Activated CD4-positive, alpha-beta T cell treated with anti-CD3 and anti-CD28 coated beads for 48 hours (primary cell): ENCODE results near the gene GET4.
"Not testable (repeated sequence)": the region's sequence is repeated elsewhere in the genome, so short reads cannot be mapped to it uniquely, and the experiment has no call there.

ENCODE experiments used
- DNase-seq: peaks from one replicate; pipeline ENCODE4 v3.0.0-alpha.2; 2020

Gene GET4

DNA sequence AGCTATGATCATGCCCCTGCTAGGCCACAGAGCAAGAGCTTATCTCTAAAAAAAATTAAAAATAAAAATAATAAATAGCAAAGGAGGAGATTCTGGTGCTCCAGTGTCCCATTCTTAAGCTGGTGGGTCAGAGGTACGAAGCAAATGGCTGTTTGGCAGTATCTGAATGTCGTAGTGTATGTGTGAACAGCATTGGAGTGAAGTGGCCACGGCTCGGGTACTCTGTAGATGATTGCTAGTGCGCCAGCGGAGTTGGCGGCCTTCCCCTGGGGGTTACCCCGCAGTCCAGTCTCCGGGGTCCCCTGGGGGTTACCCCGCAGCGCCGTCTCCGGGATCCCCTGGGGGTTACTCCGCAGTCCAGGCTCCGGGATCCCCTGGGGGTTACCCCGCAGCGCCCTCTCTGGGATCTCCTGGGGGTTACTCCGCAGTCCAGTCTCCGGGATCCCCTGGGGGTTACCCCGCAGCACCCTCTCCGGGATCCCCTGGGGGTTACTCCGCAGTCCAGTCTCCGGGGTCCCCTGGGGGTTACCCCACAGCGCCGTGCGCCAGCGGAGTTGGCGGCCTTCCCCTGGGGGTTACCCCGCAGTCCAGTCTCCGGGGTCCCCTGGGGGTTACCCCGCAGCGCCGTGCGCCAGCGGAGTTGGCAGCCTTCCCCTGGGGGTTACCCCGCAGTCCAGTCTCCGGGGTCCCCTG lies 29.2 kb upstream of the GET4 start:
- not testable (repeated sequence) for DNase-seq

DNA sequence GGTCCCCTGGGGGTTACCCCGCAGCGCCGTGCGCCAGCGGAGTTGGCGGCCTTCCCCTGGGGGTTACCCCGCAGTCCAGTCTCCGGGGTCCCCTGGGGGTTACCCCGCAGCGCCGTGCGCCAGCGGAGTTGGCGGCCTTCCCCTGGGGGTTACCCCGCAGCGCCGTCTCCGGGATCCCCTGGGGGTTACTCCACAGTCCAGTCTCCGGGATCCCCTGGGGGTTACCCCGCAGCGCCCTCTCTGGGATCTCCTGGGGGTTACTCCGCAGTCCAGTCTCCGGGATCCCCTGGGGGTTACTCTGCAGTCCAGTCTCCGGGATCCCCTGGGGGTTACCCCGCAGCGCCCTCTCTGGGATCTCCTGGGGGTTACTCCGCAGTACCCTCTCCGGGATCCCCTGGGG lies 28.6 kb upstream of the GET4 start:
- not testable (repeated sequence) for DNase-seq

DNA sequence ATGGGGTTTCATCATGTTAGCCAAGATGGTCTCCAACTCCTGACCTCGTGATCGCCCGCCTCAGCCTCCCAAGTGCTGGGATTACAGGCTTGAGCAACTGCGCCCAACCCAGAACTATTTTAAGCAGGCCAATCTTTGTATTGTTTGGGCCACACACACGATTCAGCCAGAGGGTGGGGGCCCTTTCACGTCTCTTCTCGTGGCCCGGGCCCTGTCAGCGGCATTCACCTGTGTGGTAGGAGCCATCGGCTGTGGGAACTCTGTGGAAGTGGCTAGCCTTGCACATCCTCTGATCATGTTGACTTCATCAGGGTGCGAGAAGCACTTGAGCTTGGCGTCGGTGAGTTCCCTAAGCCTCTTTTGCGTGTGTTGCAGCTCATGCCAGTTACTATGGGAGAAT lies 27.2 kb upstream of the GET4 start:
- DNase-seq = no peak

DNA sequence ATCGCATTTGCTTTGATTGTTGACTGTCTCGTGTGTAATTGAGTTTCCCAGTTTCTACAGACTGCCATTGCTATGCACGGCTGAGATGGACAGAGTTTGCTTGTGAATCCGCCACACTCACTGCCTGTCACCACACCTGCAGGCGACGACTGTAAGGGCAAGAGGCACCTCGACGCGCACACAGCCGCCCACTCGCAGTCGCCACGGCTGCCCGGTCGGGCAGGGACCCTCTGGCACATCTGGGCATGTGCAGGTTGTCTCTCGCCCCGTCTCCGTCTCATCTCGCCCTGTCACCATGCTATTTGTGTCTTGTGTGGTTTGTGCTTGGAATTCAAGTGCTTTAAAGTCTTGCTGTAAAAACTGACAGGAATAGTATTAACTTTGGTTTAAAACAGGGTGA lies 26.6 kb upstream of the GET4 start:
- DNase-seq = no peak

DNA sequence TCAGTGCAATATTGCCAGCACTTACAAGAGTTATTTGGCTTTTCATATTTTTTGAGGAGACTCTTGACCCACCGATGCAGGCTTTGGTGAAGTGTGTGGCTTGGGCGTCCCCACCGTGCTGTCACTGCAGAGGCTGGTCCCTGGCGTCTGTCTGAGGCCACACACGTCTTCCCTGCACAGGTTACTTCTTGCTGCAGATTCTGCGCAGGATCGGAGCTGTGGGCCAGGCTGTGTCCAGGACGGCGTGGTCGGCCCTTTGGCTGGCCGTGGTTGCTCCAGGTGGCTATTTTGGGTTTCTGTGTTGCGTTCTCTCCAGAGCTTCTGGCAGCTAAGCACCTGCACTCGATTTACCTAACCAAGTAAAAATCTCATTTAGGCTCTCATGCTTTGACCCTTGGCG lies 25.1 kb upstream of the GET4 start:
- no peak for DNase-seq

DNA sequence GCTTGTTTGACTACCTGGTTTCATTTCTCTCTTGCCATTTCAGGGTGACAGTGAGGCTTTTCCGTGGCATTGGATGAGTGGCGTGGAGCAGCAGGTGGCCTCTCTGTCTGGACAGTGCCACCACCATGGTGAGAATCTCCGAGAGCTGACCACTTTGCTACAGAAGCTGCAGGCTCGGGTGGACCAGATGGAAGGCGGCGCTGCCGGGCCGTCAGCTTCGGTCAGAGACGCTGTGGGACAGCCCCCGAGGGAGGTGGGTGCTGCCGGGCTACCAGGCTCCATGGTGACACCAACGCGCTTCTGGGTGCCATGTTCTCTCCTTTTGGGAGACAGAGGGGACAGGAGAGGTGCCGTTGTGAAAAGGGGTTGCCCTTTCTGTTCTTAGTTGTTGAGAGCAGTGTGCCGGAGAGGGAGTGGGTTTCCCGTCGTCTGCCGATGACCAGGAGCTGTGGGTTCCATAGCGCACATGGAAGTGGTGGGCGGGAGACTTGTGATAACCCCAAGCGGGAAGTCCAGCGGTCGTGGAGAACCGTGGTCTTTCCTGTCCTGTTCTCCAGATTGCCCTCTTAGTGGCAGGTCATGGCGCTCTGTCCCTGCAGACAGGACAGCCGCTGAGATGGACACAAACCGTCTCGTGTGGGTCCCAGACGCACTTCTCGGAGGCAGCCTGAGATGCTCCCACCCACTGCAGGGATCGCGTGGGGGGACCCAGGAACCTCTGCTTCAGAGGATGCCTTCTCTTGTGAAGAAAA lies 22.8 kb upstream of the GET4 start:
- no peak for DNase-seq

DNA sequence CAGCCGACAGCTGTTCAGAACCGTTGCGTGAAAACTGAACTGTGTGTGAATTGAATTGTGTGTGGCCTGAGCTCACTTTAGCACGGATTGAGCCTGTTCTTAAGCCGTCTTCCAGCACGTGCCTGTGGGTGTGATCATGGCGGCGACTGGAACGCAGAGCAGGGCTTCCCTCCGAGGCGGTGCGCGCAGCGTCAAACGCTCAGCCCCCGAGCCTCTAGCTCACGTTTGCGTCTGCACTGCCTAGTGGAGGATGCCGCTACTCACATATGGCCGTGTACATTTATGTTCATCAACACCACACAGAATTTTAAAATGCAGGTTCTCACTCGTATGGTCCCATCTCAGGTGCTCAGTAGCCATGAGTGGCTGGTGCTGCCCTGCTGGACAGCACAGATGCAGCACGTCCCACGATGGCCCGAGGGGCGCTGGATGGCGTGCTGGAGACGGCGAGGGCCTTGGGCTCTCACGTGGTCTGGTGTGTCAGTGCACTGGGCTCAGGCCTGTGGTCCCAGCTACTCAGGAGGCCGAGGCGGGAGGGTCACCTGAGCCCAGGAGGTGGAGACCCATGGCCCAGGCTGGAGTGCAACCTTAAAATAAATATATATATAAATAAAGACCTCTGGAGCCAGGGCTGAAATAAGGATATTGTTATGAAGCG lies 22.1 kb upstream of the GET4 start:
- DNase-seq = no peak

DNA sequence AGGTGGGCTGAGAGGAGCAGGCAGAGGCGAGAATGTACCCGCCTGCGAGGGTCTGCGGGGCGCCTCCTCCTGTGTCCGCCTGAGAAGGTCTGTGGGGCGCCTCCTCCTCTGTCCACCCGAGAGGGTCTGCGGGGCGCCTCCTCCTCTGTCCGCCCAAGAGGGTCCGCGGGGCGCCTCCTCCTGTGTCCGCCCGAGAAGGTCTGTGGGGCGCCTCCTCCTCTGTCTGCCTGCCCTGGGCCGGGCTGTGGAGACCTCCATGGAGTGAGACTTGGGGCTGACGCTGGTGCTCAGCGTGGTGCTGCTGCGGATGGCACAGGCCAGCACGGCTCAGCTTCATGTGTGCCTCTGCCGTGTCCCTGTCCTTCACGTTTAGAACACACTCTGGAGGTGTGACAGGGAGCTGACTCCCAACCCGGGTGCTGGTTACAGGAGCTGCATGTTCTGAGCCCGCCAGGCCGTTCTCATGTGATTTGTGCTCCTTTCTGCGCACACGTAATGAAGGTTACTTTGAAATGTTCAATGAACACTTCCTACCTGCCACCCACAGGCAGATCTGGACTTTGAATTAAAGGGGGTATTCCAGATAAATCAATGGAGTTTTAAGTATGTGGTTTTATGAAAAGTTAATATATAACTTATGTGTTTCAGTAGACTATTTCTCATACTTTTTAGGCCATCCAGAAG lies 20.5 kb upstream of the GET4 start:
- no peak for DNase-seq

DNA sequence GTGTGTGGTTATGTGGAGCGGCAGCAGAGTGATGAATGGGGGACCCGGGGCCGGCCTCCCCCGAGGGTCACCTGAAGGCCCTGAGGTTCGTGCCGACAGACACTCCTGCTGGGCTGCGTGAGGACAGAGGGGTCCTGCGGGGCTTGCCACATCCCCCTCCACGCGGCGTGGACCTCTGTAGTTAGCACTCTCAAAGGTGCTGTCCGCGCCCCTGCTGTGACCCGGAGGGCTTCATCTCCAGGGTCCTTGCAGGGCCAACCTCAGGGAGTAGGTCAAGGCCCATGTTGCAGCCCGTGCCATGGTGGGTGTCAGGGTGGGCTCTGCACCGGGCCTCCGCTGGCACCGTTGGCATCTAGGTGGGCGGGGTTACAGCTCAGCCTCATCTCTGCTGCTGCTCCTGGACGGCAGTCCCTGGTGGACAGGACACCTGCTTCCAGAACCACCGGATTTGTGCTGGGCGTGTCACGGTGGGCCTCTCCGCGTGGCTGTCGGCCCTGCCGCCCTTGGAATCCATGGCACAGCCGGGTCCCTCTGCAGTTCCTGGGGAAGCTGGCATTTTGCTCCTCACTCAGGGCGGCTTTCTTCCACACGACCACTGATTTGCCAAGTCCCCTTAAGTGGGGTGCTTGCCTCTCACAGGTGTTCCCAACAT lies 19.8 kb upstream of the GET4 start:
- DNase-seq = no peak

DNA sequence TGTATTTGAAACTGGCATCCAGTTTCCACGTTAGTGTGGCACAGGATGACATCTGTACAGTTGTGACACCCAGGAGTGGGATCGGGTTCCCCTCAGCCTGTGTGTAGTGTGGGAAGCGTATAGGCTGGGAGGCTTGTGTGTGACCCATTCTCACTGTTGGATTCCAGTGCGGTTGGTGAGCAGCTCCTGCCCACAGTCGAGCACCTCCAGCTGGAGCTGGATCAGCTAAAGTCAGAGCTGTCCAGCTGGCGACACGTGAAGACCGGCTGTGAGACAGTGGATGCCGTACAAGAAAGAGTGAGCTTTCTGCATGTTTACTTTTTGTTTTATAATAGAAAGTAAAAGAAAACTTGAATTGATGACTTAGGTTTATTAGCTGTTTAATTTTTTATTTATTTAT lies 18.7 kb upstream of the GET4 start:
- no peak for DNase-seq

DNA sequence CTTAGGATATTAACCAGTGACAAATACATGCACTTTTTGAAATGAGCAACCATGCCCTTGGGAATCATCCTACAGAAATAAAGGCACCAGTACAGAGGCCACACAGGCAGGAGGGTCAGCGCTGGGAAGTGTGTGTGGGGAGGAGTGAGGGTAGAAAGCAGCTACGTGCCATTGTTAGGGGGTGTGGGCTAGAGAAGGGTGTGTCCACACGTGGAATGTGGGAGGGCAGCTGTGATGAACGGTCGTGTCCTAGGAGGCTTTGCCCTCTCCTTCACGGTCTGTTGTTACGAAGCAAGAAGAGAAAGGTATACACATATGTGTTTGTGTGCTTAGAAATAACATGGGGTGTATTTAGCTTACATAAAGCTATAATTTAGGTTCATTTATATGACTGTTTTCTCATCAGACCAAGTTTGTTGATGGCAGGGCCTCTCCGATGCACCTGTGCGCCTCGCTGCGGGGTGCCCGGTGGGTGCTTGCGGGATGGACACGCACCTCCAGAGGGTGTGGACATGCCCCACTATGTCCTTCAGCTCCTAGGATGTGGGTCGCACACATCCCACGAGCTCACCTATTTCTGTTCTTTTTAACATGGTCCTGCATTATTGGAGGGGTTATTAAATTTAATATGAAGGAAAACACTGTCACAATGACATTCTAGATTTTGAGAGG lies 16.9 kb upstream of the GET4 start:
- DNase-seq = no peak

DNA sequence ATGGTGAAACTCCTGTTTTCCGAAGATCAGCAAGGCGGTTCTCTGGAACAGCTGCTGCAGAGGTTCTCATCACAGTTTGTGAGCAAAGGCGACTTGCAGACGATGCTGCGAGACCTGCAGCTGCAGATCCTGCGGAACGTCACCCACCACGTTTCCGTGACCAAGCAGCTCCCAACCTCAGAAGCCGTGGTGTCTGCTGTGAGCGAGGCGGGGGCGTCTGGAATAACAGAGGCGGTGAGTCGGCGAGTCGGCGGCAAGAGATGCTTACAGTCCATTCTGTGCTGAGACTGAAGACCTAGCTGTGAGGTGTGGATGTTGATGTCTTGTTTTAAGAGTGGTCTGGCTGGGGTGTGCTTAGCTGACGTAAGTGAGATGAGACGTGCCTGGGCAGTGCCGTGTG lies 16.2 kb upstream of the GET4 start:
- no peak for DNase-seq

DNA sequence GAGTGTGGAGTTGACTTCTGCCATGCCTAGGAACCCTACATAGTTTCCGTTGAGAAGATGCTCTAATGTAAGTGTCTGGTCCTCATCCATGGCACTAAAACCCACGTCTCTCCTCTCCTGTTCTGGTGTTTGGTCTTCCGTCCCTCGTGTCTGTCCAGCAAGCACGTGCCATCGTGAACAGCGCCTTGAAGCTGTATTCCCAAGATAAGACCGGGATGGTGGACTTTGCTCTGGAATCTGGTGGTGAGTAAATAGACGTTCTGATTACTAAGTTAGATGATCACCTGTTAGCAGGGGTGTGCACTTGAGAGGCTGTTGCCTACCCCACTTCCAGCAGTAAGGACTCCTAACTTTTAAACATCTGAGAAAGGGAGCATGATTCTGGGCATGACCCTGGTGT lies 15.1 kb upstream of the GET4 start:
- DNase-seq = no peak

DNA sequence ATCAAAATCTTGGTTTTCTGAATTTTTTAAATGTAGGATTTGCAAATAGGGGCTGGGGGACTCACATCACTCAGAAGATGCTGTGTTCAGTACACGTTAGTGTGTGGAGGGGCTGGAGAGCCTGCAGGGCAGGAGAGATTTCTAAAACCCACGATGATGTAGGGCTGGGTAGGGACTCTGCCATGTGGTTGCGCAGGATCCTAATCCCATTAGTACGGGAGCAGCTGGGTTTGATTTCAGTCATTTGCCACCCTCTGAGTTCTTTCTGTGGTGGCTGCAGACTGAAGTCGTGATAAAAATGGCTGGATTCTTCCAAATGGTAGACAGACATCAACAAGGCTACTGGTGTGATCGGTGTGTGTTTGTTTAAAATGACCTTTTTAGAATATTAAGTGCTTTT lies 14.2 kb upstream of the GET4 start:
- DNase-seq = no peak

DNA sequence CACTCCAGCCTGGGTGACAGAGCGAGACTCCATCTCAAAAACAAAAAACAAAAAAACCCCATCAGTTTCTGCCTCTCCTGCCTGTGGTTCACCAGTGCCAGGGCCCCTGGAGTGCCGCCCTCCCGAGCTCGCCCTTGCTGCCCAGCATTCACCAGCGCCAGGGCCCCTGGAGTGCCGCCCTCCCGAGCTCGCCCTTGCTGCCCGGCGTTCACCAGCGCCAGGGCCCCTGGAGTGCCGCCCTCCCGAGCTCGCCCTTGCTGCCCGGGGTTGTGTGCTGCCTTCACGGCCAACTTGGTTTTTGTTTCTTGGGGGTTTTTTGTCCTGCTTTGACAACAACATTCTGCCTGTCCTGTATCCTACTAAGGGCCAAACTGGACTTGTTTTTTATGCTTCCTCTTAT lies 13.2 kb upstream of the GET4 start:
- no peak for DNase-seq

DNA sequence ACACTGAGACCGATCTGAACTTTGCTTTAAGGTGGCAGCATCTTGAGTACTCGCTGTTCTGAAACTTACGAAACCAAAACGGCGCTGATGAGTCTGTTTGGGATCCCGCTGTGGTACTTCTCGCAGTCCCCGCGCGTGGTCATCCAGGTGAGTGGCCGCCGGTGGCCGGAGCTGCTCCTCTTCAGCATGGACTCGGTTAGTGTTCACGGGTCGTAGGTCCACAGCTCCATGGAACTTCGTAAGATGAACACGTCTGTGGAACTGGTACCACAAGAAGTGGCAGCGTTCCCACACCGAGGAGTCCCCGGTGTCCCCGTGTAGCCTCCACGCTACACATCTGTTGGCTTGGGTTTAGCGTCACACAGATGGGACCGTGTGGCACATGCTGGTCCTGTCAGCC lies 10.4 kb upstream of the GET4 start:
- no peak for DNase-seq

DNA sequence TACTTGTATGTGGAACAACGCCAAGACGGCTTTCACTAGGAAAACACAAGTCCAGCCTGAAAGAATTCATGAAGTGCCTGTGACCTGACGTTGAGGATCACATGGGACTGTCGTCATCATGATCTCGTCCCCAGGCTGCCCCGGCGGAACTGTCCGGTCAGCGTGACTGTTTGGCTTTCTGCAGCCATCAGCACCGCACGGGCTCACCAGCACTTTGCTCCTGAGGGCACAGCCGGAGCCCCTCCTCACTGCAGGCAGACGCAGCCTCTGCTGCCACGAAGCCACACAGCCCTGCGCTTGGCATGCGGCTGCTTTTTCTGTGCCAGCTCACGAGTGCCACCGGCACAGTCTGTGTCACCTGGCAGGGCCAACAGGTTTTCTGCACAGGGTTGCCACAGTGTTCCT lies 9.4 kb upstream of the GET4 start:
- no peak for DNase-seq

DNA sequence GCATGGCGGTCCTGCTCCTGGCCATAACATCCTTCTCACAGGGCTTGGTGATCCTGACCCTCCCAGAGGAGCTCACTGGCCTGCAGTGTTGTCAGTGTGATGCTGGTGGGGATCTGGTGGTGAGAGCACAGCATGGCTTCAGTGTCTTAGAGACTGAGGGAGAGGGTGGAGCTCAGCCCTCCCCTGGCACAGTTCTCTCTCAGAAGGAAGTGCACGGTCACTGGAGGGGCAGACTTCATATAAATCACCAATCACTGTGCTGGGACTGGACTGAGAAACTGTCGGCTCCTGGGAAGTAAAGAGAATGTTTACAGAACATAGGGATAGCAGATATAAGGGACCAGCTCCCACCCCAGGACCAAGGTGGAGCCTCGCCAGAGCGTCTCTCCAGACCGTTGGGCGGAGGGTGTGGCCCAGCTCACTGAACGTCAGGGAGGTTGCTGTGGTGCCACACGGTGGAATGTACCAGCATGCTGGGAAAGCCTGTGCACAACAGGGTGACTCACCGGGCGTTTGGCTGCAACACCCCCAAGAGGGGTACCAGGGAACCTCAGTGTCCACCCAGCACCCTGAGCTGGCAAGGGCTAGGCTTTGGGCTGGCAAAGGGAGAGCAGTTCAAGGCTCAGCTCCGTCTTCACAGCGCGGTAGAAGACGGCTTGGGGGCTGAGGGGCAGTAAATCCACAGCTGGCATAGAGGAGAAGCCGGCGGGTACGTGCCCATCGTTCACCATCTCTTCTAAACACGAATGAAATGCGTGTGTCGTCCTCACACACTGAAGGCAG lies 8.8 kb upstream of the GET4 start:
- DNase-seq = no peak

DNA sequence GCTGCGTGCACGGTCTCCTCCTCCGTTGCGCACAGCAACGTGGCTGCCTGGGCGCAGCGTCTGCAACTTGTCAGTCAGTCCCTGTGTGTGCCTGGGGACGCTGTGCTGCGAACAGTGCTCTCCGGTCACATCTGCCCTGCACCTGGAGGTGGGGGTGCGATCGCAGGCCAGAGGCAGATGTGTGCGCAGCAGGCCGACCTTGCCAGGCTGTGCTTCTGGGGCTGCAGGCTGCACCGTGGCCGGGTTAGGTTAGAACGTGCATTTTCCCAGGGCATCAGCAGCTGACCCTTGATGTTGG lies 8.2 kb upstream of the GET4 start:
- DNase-seq = no peak

DNA sequence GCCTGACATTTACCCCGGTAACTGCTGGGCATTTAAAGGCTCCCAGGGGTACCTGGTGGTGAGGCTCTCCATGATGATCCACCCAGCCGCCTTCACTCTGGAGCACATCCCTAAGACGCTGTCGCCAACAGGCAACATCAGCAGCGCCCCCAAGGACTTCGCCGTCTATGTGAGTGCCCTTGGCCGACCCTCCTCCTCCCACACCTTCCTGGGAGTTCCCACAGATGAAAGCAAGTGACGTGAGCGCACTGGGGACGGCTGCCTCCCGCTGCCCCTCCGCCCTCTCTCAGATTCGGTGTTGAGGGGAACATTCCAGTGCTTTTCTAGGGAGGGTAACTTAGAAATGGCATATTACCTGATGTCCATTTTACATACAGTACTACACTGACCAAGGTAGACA lies 7.0 kb upstream of the GET4 start:
- DNase-seq = no peak

DNA sequence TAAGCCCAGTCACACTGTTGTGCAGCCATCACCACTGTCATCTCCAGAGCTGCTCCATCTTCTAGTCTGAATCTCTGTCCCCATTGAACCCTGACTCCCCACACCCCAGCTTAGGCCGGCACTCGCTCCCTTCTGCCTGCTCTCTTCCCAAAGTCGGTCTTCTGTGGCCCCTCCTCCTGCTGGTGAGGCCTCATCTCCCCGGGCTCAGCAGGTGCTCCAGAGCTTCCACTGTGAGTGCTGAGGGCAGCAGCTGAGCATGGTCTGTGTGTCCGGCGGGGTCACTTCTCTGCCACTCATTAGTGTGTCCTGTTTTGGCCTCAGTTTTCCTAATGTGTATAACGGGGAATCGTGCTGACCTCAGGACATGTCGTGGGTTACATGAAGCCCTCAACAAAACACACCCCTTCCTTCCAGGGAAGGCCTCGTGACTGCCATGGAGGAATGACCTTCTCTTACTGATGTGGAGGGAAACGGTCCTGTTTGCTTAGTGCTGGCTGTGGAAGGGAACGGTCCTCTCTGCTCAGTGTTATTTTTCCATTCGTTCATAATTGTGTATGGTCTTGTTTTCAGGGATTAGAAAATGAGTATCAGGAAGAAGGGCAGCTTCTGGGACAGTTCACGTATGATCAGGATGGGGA lies 4.3 kb upstream of the GET4 start:
- DNase-seq = no peak

DNA sequence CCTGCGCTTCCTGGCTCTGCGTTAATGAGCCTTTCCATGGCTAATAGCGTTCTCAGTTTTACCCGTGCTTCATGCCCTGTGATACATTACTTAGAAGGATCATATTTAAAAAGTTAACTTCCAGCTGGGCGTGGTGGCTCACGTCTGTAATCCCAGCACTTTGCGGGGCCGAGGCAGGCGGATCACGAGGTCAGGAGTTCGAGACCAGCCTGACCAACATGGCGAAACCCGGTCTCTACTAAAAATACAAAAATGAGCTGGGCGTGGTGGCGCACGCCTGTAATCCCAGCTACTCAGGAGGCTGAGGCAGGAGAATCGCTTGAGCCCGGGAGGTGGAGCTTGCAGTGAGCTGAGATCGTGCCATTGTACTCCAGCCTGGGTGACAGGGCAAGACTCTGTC lies 3.7 kb upstream of the GET4 start:
- not testable (repeated sequence) for DNase-seq
